DLD1 (cell line): ENCODE measurements around the gene LRRC18.

Experiments used
- in situ Hi-C: cut with HindIII; loops from 2 replicates; pipeline ENCODE4 v1.10.0; 2017; ENCODE audit warnings: low sequenced_read_pairs

Gene LRRC18

DNA sequence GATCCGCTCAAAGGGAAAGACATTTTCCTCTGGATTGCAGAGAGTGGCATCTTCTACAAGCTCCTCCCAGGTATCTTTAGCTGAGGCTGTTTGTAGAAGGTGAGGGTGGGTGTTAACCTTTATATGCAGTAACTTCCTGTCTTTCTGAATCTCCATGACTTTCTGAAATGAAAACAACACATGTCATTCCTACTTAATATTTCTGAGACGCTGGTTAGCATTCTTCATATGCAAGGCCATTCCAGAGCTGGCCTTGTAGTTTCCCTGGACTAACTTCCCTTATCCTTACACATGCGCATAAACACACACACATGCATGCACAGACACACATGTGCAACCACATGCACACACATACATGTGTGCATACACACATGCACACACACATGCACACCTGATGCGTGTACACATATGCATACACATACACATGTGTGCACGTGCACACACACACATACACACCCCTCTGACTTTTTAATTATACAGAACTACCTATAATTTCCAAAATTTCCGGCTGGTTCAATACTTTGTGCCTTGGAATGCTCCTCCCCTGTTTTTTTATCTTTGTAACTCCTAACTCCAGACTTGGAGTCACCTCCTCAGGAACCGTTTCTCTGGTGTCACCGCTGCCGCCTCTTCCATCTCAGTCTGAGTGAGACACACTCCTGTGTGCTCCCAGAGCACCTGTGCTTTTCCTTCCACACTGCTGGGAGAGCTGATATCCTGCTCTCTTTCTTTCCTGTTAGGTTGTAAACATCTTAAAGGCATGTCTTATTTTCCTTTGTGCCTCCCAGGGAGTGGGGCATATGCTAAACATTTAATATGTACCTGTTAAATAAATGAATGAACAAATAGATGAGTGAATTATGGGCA lies 55.2 kb downstream of the LRRC18 start:
- in situ Hi-C loops, result loop anchor here (25.0 kb wide), 1 partner anchor 628 kb away; no protein-coding TSS in a partner anchor

DNA sequence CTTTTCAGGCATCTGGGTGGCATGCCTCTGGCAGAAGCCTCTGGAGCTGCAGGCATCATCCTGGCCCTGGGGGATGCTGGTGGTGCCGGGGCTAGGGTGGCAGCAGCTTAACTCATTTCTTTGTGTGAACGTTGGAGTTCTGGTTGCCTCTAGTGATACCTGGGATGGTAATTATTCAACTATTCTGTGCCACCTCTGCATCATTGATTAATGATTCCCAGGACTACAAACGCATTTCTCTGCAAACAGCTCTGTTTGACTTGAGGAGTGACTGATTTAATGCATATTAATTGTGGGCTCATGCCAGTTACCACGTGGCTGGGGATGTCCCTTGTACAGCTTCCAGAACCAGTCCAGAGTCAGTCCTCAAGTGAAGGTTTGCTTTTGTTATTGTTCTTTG lies 55.9 kb downstream of the LRRC18 start:
- in situ Hi-C loops, result loop anchor here (25.0 kb wide), 1 partner anchor 629 kb away; no protein-coding TSS in a partner anchor

- in situ Hi-C loops, result loop anchor here (25.0 kb wide), 1 partner anchor 629 kb away; no protein-coding TSS in a partner anchor
Measured at GRCh38 chr10:48882881-48883280, 56.8 kb downstream of the LRRC18 start.

DNA sequence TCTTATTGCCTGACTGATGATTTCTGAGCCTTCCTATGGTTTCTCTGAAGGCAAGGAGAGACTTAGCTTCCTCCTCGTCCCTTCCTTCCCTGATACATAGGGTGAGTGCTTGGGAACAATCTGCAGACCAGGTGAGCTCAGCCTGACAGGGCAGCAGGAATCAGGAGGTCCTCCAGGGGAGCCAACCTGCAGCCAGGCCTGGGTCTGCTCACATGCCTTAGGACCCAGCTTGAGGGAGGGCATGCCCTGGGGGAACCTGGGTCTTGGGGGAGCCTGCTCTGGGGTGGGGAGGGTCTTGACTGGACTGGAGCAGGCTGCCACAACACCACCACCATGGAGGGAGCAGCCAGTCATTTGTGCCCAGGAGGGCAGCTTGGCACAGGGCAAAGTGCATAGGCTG lies 57.7 kb downstream of the LRRC18 start:
- in situ Hi-C loops, result loop anchor here (25.0 kb wide), 1 partner anchor 630 kb away; no protein-coding TSS in a partner anchor

GRCh38 chr10:48880016-48880705 lies 59.5 kb downstream of the LRRC18 start:
- in situ Hi-C loops, result loop anchor here (25.0 kb wide), 1 partner anchor 632 kb away; no protein-coding TSS in a partner anchor

DNA sequence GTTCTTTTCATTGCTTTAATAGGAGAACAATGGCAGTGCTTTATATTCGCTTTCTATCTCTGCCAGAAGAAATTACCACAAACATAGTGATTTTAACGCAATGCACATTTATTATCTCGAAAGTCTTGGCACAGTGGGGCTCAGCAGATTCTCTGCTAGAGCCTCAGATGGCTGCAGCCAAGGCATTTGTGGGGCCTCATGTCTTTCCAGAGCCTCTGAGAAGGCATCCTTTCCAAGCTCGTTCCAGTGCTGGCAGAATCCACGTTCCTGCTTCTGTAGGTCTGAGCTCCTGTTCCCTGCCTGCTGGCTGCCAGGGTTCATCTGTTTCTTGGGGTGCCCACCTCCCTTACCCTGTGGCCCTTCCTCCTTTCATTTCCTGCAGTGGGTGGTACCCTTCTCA lies 60.2 kb downstream of the LRRC18 start:
- in situ Hi-C loops, result loop anchor here (25.0 kb wide), 1 partner anchor 633 kb away; no protein-coding TSS in a partner anchor

GRCh38 chr10:48878091-48878490 lies 61.5 kb downstream of the LRRC18 start:
- in situ Hi-C loops, result loop anchor here (25.0 kb wide), 1 partner anchor 634 kb away; no protein-coding TSS in a partner anchor

- in situ Hi-C loops, result no loop called here
Measured at GRCh38 chr10:48872234-48872633, 67.4 kb downstream of the LRRC18 start.
